Ascending aorta (tissue), 2 donors: ENCODE measurements around the gene LRRC74A. TPM values are rescaled to one million over a fixed set of nuclear protein-coding genes. Genes with fewer than 3 reads are reported as not detected.

Experiments
- DNase-seq, 2 donors: peaks; one replicate each; pipeline ENCODE4 v3.0.0-alpha.2; 2019; ENCODE audit warnings: low spot score in 2 of 2
- H3K27ac ChIP-seq, 2 donors: fragments of 200-600 bp; sonication (generic); one replicate each; pipeline ENCODE4 v1.5.1; 2016 to 2017; ENCODE audit warnings: mild to moderate bottlenecking in 1 of 2
- H3K27me3 ChIP-seq: fragments of 200-600 bp; sonication (generic); one replicate; pipeline ENCODE4 v1.5.1; 2017
- H3K36me3 ChIP-seq, 2 donors: fragments of 200-600 bp; sonication (generic); one replicate each; pipeline ENCODE4 v1.5.1; 2016
- H3K4me1 ChIP-seq, 2 donors: fragments of 200-600 bp; sonication (generic); one replicate each; pipeline ENCODE4 v1.5.1; 2016 to 2017; ENCODE audit warnings: mild to moderate bottlenecking in 1 of 2
- H3K4me3 ChIP-seq, 2 donors: fragments of 200-600 bp; sonication (generic); one replicate each; pipeline ENCODE4 v1.5.1; 2016 to 2017; ENCODE audit warnings: mild to moderate bottlenecking in 1 of 2
- H3K9me3 ChIP-seq, 2 donors: fragments of 200-600 bp; sonication (generic); one replicate each; pipeline ENCODE4 v1.5.1; 2016
- CTCF ChIP-seq, 3 experiments: fragments of 200-600 bp in 2 of 3; fragments of 450-650 bp in 1 of 3; sonication (generic) in 2 of 3; IDR thresholded peaks; one replicate each; pipeline ENCODE4 v1.5.1; 2016 to 2019; ENCODE audit warnings: antibody characterized with exemption in 3 of 3, mild to moderate bottlenecking in 1 of 3, moderate library complexity in 1 of 3
- intact Hi-C: fragments of 100-400 bp; cut with DNase I; formaldehyde crosslinking; loops from one replicate; pipeline ENCODE4 v1.15.1; 2023
- total RNA-seq: library from RNA; depleted of rRNA; stranded (reverse); fragments of >200 nt; gene quantifications from one replicate; pipeline ENCODE4 v1.1.0, GENCODE V29; 2016

Gene LRRC74A
- total RNA-seq, 1 donor from 2014 or later, result not detected

DNA sequence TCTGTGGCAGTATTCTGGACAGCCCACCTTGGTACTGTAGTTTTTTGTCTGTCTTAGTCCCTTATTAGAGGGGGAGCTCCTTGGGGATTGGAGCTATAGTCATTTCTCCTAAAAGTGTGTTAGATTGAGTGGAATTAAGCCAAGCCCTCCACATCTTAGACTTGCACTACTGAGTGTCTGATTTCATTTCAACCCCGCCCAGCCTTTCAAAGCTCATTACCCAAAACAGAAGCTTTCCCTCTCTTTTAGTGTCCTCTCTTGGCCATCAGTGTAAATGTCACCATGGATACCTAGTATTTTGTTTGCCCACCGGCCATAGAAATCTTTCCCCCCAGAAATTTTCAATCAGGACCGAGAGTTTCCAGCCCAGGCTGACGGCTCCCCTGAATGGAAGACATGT, 74.5 kb downstream of the LRRC74A start:
- Histone ChIP-seq H3K9me3 (no peaks in the 10 kb centered on the region), H3K27ac (peak overlapping the region; percentile 81 to 83), H3K27me3 (no peaks in the 10 kb centered on the region), H3K4me3 (no peak overlapping the region), H3K4me1 (peaks cover 10 to 30% of the 10 kb centered on the region in 2 donors), H3K36me3 (no peaks in the 10 kb centered on the region)
- intact Hi-C loops, result no loop called here
- TF ChIP-seq CTCF (IDR thresholded peaks at IDR 0.05), result no peak
- no peak for DNase-seq

GRCh38 chr14:76901171-76902055, 75.2 kb downstream of the LRRC74A start:
- intact Hi-C loops, result no loop called here
- DNase-seq, result no peak
- no peaks in the 10 kb centered on the region for H3K27me3 ChIP-seq
- H3K27ac ChIP-seq, result peak overlapping the region; percentile 81 to 83
- H3K4me1 ChIP-seq, result peaks cover 10 to 30% of the 10 kb centered on the region in 2 donors
- no peak overlapping the region for H3K4me3 ChIP-seq
- H3K36me3 ChIP-seq, result no peaks in the 10 kb centered on the region
- H3K9me3 ChIP-seq, result no peaks in the 10 kb centered on the region
- no peak for TF ChIP-seq CTCF (IDR thresholded peaks at IDR 0.05)

GRCh38 chr14:76902591-76902990, 76.4 kb downstream of the LRRC74A start:
- no peak overlapping the region for H3K4me3 ChIP-seq
- DNase-seq, result no peak
- no peak for TF ChIP-seq CTCF (IDR thresholded peaks at IDR 0.05)
- intact Hi-C loops, result no loop called here
- no peaks in the 10 kb centered on the region for H3K9me3 ChIP-seq
- no peaks in the 10 kb centered on the region for H3K36me3 ChIP-seq
- peak overlapping the region; percentile 39 to 69 for H3K27ac ChIP-seq
- no peaks in the 10 kb centered on the region for H3K27me3 ChIP-seq
- H3K4me1 ChIP-seq, result peaks cover 10 to 30% of the 10 kb centered on the region in 2 donors

DNA sequence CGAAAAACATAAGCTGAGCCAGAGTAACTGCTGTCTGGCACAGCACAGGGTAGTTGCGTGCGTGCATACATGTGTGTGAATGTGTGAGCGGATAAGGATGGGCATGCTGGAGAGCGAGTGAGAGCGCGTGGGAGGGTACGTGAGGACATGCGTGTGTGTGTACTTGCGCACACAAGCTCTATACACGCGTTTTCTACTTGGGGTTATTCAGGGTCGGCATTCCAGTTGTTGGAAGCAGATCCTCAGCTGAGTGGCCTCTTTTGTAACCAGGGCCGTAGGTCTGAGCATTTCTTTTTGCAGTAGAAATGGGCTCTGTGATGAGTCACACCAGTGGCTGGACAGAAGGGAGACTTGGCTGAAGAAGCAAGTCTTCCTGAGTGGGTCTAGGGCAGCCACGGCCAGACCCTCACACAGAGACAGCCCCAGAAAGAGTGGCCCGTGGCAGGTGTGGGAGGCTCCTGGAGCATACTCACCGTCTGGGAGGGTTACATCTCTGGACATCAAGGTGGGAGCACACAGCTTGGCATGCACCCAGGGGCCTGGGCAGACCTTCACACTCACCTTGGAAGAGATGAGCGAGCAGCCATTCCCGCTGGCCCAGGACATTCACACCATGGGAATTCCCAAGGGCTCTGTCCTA, 78.0 kb downstream of the LRRC74A start:
- H3K27me3 ChIP-seq, result no peaks in the 10 kb centered on the region
- H3K4me3 ChIP-seq, result no peak overlapping the region
- DNase-seq, result peak in 1 of 2 donors; percentile 77

More for the DNA sequence above, 78.0 kb downstream of the LRRC74A start:
- Histone ChIP-seq H3K4me1 (peaks cover 10 to 30% of the 10 kb centered on the region in 2 donors), H3K36me3 (no peaks in the 10 kb centered on the region), H3K27ac (peak overlapping the region; percentile 60 to 69), H3K9me3 (no peaks in the 10 kb centered on the region)
- no peak for TF ChIP-seq CTCF (IDR thresholded peaks at IDR 0.05)
- intact Hi-C loops, result no loop called here
